Stimulated activated CD4-positive, alpha-beta T cell treated with anti-CD3 and anti-CD28 coated beads, Interleukin-4, amount 100 ng/mL, for 48 hours (primary cell): ENCODE results near the gene INS.
A peak's percentile ranks its signal among the peaks of the same experiment; 100 is the strongest.
"Not testable (repeated sequence)": the region's sequence is repeated elsewhere in the genome, so short reads cannot be mapped to it uniquely, and the experiment has no call there.

Source experiments
- DNase-seq, 2 donors: peaks; one replicate each; pipeline ENCODE4 v3.0.0-alpha.2; 2020; ENCODE audit warnings: low read depth in 2 of 2

INS gene

DNA sequence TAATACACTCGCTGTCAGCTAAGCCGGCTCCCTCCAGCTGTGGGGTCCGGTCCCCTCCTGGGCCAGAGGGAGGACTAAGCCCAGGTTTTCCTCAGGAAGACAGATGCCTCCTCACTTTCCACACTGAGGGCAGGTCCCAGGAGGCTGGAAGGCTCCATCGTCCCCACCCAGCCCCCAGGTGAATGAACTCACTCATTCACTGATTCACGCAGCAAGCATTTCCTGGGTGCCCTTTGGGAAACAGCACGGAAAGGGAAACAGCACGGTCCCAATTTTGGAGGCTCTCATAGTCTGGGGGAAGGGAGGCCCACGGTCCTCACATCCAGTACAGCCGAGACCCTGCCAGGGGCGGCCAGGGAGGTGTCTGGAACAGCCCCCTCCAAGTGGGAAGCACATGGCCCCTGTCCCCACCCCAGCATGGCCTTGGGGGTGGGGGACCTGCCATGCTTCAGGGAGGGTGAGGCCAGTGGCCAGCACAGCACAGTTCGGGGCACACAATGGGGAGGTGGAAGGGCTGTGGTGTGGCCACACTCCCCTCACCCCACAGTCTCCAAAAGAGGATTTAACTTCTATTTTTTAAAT is 19.9 kb upstream of the INS start:
- DNase-seq: no peak

GRCh38 chr11:2180347-2180746 is 19.3 kb upstream of the INS start:
- no peak for DNase-seq

DNA sequence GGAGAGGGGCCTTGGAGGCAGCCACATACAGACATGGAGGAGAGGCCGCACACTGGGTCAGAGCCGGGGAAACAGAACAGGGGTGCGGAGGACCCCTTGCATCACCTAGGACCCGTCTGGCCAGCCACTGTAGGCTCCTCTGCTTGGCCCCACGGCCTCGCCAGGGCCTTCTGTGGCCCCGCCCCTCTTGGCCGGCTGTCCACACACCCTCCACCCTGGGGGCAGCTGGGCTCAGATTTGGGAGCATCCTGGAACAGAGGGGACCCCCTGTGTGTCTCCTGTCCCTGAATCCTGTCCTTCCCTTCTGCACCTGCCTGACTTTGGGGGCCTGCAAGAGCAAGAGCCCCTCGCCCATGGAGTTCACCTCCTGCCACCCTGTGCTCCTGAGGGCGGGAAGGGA is 18.5 kb upstream of the INS start:
- DNase-seq: no peak

GRCh38 chr11:2178906-2179494 is 18.0 kb upstream of the INS start:
- DNase-seq: no peak

DNA sequence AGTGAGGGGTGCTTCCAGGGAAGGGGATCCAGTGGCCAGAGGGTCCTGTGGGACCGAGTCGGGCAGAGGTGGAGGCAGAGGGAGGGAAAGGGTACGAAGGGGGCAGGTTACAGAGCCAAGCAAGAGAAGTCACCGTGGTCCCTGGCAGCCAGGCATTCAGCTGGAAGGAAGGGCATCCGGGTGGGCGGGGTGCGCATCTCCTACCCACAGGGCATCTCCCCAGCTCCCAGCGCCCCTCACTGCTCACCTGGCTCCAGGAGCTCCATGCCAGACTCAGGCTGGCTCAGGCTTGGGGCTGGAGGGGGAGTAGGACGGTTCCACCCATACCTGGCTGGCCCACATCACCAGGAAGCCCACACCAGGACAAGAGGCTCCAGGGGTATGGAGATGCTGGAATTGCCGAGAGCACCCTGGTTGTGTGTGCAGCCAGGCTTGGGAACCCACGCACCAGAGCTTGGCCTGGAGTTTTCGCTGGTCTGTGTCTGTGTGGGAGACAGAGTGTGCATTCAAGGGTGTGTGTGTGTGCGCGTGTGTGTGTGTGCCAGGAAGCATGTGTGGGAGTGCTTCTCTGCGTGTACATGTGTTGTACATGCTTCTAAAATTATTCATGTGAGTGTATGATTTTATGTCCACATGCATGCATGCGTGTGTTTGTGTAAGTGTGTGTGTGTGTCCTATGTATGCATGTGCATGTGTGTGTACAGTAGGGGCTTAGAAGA is 17.2 kb upstream of the INS start:
- not testable (repeated sequence) for DNase-seq

DNA sequence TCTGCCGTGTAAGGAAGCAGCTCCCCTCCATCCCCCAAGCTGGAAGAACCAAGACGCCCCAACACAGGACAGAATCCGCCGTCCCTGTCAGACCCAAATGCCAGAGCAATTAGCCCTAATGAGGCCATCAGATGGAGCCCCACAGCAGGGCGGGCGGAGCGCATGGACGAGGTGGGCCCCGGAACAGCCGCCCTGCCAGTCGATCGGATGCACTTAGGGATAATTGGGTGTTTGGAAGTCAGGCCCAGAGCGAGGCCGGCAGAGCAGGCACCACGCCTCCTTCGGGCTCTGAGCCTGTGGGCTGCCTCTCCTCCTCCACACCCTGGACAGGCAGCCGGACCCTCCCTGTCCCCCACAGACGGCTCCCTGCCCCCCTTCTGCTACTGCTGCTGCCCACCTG is 16.1 kb upstream of the INS start:
- DNase-seq: no peak

GRCh38 chr11:2176389-2176900 is 15.4 kb upstream of the INS start:
- no peak for DNase-seq

- DNase-seq: no peak
Measured at GRCh38 chr11:2175659-2176058, 14.7 kb upstream of the INS start.

DNA sequence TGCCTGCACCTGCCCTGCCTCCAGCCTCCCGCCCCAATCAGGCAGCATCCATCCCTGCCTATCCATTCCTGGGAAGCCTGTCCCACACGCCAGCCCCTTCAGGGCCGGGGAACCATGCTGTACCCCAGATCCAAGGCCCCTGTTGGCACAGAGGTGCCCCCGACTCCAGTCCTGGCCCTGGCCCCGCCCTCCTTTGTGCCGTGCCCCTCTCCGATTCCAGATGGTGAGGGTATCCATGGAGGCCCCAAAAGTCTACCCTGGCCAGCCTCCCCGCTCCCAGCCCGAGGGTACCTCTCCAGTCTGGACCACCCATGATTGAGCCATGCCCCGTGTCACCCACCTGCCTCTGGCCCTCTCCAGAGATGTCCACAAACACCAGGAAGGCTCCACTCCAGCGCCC is 13.4 kb upstream of the INS start:
- no peak for DNase-seq

DNA sequence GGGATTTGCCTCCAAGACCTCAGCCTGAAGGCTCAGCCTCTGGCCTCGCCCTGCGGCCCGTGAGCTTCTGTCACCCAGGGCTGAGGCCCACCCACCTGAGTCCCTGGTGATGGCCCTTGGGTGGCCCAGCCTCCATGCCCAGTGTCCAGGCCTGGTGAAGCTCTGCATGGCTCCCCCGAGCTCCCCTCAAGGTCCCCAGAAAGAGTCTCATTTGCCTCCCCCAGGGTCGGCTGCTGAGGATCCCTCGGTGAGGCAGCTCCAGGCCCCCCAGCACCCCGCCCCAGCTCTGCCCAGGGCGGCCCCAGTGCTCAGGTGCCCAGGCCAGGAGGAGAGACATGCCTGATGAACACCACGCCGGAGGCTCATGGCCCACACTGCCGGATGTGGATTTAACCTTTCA is 12.8 kb upstream of the INS start:
- DNase-seq: no peak

GRCh38 chr11:2173150-2173693 is 12.2 kb upstream of the INS start:
- DNase-seq: no peak

DNA sequence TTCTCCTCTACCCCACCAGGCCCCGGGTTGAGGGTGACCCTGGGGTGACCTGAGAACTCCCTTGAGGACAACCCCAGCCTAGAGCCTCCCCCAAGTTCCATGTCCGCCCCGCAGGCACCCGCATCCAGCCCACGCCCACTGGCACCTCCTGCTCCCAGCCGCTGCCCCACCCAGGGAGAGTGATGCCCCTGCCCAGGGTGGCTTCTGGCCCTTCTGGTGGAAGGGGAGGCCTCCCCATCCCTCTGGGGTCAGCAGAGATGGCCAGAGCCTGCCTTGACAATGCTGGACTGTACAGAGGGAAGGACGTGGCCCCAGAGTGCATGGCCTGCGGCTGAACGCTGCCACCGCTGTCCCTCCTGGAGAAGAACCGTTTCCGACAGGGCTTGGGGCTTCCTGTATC is 11.7 kb upstream of the INS start:
- DNase-seq: no peak

DNA sequence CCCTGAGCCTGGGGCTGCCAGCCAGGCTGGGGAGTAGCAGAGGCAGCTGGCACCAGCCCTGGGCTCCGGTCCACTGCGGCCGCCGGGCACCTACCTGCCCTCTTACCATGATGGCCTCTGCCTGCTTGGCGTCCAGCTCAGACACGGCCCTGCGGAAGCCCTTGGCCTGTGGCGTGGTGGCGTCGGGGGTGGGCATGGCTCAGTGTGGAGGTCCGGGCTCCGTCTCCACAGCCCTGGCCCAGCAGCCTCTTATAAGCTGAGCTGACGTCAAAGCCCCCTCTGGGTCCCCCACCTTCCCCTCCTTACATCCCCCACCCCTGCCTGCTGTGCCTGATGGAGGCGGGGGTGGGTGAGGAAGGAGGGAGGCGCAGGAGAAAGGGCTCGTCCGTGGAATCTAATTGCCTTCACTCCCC is 10.6 kb upstream of the INS start, which contains the start of gene TH:
TH (minus strand) TSS at position 225 of the 413 bp plus-strand sequence; CDS start at position 196, 29 bp downstream.
- DNase-seq: no peak

DNA sequence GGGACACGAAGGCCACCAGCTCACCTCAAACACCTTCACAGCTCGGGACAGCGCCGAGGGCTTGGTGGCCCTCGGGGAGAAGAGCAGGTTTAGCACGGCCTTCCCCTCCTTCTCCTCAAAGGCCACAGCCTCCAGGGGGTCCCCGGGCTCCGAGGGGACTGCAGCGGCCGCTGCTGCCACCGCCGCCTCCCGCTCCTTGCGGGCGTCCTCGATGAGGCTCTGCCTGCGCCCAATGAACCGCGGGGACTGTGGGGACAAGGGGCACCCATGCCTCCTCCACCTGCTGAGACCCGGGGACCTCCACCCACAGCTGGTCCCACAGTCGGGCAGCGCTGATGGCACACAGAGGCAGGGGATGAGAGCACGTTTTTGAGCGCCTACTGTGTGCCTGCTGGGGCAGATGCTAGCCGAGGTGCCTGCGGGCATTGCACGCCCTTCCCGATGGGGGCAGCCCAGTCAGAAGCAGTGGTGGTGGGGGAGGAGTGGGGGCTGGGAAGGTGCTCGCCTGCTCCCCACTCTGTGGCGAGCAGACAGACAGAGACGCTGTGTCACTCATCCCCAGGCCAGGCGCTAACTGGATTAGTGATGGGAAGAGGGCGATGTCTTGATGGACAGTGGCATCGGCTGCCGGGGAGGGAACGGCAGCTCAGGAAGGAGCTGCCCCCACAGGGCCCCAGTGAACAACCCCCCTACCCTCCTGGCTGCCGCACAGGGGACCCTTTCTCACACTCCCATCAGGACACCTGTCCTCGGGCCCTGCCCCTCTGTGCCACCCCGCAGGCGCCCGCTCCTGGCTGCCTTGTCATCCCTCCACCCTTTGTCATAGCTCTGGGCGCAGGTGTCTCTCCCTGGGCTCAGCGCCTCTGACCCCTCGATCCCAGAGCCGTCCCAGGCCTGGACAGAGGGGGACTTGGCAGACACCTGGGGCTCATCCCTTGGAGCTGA is 8.9 kb upstream of the INS start:
- no peak for DNase-seq

GRCh38 chr11:2169005-2169378 is 8.0 kb upstream of the INS start:
- DNase-seq: no peak

GRCh38 chr11:2168286-2169004 is 7.4 kb upstream of the INS start:
- DNase-seq: no peak

DNA sequence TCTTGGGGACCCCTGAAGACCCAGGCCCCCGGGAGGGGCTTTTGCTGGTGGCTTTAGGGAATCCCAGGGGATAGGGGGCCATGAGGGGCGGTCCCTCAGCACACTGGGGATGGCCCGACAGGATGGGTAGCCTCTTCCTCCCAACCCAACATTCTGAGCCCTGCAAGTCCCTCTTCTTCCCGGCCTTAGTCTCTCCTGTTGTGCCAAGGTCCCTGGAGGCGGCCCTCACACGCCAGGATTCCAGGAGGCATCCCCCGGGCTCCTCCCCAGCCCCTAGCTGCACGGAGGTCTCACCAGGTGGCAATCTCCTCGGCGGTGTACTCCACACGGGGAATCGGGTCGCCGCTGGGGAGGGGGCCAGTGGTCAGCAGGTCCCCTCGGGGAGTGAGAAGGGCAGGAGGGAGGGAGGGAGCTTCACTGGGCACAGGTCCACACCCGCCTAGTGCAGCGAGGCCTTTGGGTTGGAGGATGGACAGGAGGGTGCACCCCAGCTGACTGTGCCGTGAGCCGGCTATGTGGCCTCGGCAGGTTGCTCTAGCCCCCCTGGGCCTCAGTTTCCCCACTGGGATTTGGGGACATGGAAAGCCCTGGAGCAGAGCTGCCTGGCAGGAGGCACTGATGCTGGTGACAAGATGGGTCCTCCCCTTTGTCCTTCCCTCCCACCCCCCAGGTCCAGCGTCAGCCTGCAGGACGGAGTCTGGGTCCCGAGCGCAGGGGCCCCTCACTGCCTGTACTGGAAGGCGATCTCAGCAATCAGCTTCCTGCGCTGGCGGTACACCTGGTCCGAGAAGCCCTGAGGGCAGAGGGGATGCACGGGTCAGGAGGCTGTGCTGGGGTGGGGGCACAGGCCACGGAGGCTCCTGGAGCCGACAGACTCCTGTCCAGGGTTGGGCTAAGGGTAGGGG is 6.4 kb upstream of the INS start:
- no peak for DNase-seq

DNA sequence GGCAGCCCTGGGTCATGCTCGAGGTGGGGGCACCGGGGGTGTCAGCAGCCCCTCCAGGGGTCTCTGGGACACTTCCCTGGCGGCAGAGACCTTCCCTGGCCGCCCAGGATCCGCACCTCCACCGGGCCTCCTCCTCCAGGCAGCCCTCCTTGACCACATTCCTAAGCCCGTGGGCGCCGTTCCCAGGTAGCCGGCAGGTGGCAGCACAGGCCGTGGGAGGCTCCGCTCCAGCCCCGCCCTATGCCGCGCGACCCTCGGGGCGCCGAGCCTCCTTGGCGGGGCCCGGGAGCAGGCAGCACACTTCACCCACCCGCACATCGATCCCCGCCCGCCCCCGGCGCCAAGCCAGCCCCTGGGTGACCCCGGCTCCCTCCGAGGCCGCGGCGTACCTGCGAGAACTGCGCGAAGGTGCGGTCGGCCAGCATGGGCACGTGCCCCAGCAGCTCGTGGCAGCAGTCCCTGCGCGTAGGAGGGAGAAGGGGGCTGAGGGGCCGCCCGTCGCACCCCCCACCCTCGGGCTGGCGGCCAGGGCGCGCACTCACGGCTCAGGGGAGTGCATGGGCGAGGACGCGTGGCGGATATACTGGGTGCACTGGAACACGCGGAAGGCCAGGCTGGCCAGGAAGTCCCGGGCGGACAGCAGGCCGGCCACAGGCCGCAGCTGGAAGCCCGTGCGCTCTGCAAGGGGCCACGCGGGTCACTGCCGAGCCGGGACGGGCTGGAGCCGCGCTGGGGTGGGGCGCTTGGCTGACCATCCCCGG is 5.3 kb upstream of the INS start:
- DNase-seq: peak; percentile 19 to 50

DNA sequence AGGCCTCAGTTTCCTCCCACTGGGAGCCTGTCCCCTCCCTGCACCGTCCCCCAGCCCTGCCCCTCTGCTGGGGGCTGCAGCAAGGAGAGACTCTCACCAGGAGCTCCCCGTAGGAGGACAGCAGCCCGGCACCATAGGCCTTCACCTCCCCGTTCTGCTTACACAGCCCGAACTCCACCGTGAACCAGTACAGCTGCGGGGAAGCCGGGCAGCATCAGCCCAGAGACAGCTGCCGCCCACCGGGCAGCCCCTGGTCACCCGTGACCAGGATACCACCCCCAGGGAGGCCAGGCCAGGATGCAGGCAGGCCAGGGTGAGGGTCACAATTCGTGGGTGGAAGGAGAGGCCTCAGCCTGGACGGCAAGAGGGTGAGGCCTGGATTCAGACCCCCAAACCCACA is 4.6 kb upstream of the INS start:
- DNase-seq: no peak
